HK-2 (cell line): ENCODE data around the gene CYB5A.
A peak's percentile ranks its signal among the peaks of the same experiment; 100 is the strongest.

Experiments used
- DNase-seq: peaks from one replicate; pipeline ENCODE4 v3.0.0-alpha.2; 2018; ENCODE audit not compliant: unreplicated experiment

The CYB5A gene

GRCh38 chr18:74244554-74244953 is 47.2 kb downstream of the CYB5A start:
- no peak for DNase-seq

- no peak for DNase-seq
Observed at GRCh38 chr18:74243127-74243526, 48.6 kb downstream of the CYB5A start.

- DNase-seq: no peak
Observed at GRCh38 chr18:74242438-74243096, 49.2 kb downstream of the CYB5A start.

- DNase-seq: no peak
Observed at GRCh38 chr18:74241970-74242369, 49.8 kb downstream of the CYB5A start.

- DNase-seq: no peak
Observed at GRCh38 chr18:74241426-74241825, 50.3 kb downstream of the CYB5A start.

GRCh38 chr18:74239567-74239966 is 52.2 kb downstream of the CYB5A start:
- no peak for DNase-seq

- DNase-seq: peak; percentile 9
Observed at GRCh38 chr18:74234326-74235171, 57.2 kb downstream of the CYB5A start.

GRCh38 chr18:74233933-74234325 is 57.8 kb downstream of the CYB5A start:
- DNase-seq: no peak

- no peak for DNase-seq
Observed at GRCh38 chr18:74230922-74231714, 60.6 kb downstream of the CYB5A start.

GRCh38 chr18:74229891-74230290 is 61.9 kb downstream of the CYB5A start:
- no peak for DNase-seq

GRCh38 chr18:74229005-74229404 is 62.8 kb downstream of the CYB5A start:
- no peak for DNase-seq

- no peak for DNase-seq
Observed at GRCh38 chr18:74228312-74228711, 63.5 kb downstream of the CYB5A start.

GRCh38 chr18:74226666-74227065 is 65.1 kb downstream of the CYB5A start:
- DNase-seq: no peak

- no peak for DNase-seq
Observed at GRCh38 chr18:74226156-74226555, 65.6 kb downstream of the CYB5A start.

- DNase-seq: no peak
Observed at GRCh38 chr18:74225193-74225840, 66.4 kb downstream of the CYB5A start.

GRCh38 chr18:74222710-74223494 is 68.9 kb downstream of the CYB5A start:
- DNase-seq: no peak

- no peak for DNase-seq
Observed at GRCh38 chr18:74221081-74221480, 70.7 kb downstream of the CYB5A start.

- no peak for DNase-seq
Observed at GRCh38 chr18:74219056-74219455, 72.7 kb downstream of the CYB5A start.

- no peak for DNase-seq
Observed at GRCh38 chr18:74217476-74218143, 74.2 kb downstream of the CYB5A start.

GRCh38 chr18:74216661-74217110 is 75.1 kb downstream of the CYB5A start:
- no peak for DNase-seq

- no peak for DNase-seq
Observed at GRCh38 chr18:74215863-74216262, 75.9 kb downstream of the CYB5A start.
